H9 (cell line): ENCODE results near the gene TTN. TPM values are rescaled to one million over a fixed set of nuclear protein-coding genes. Genes with fewer than 3 reads are reported as not detected.

Source experiments
- DNase-seq: peaks from one replicate; pipeline ENCODE4 v3.0.0-alpha.2; 2017
- H2AFZ ChIP-seq: one replicate; pipeline ENCODE4 v1.6.1; 2013; ENCODE audit warnings: mild to moderate bottlenecking, low read length, control low read depth, moderate library complexity
- H2AK5ac ChIP-seq: 2 replicates; pipeline ENCODE4 v1.6.1; 2013; ENCODE audit warnings: low read length, control low read depth, mixed read lengths; ENCODE audit not compliant: insufficient read length
- H2BK120ac ChIP-seq: one replicate; pipeline ENCODE4 v1.6.1; 2013; ENCODE audit warnings: low read depth, mild to moderate bottlenecking, low read length, control low read depth, inconsistent platforms; ENCODE audit not compliant: poor library complexity, severe bottlenecking
- H2BK12ac ChIP-seq: 2 replicates; pipeline ENCODE4 v1.6.1; 2013; ENCODE audit warnings: low read length, control low read depth, mixed read lengths, low read depth; ENCODE audit not compliant: insufficient read length
- H2BK15ac ChIP-seq: 2 replicates; pipeline ENCODE4 v1.6.1; 2013; ENCODE audit warnings: low read depth, low read length, control low read depth
- H2BK20ac ChIP-seq: one replicate; pipeline ENCODE4 v1.6.1; 2013; ENCODE audit warnings: low read depth, mild to moderate bottlenecking, low read length, control low read depth, inconsistent platforms; ENCODE audit not compliant: poor library complexity, severe bottlenecking
- H2BK5ac ChIP-seq: 2 replicates; pipeline ENCODE4 v1.6.1; 2013; ENCODE audit warnings: low read length, control low read depth, mixed read lengths; ENCODE audit not compliant: insufficient read length
- H3K14ac ChIP-seq: 2 replicates; pipeline ENCODE4 v1.6.1; 2013; ENCODE audit warnings: low read length, control low read depth; ENCODE audit not compliant: insufficient read depth
- H3K18ac ChIP-seq: 2 replicates; pipeline ENCODE4 v1.6.1; 2013; ENCODE audit warnings: low read depth, mild to moderate bottlenecking, mixed read lengths, low read length, control low read depth; ENCODE audit not compliant: insufficient read length
- H3K23ac ChIP-seq: 2 replicates; pipeline ENCODE4 v1.6.1; 2013; ENCODE audit warnings: low read length, control low read depth, mixed read lengths, low read depth; ENCODE audit not compliant: insufficient read length
- H3K23me2 ChIP-seq: 2 replicates; pipeline ENCODE4 v1.6.1; 2013; ENCODE audit warnings: low read depth, mild to moderate bottlenecking, mixed read lengths, low read length, control low read depth; ENCODE audit not compliant: insufficient read length, poor library complexity, severe bottlenecking
- H3K27ac ChIP-seq: 2 replicates; pipeline ENCODE4 v1.5.1; 2013; ENCODE audit warnings: low read length, control low read depth, mixed read lengths, low read depth; ENCODE audit not compliant: insufficient read length
- H3K27me3 ChIP-seq: 2 replicates; pipeline ENCODE4 v1.6.1; 2013; ENCODE audit warnings: low read length, control low read depth, inconsistent platforms; ENCODE audit not compliant: insufficient read depth
- H3K4ac ChIP-seq: 2 replicates; pipeline ENCODE4 v1.6.1; 2013; ENCODE audit warnings: low read depth, mild to moderate bottlenecking, control low read depth, inconsistent platforms, low read length, moderate library complexity
- H3K4me1 ChIP-seq: 2 replicates; pipeline ENCODE4 v1.6.1; 2013; ENCODE audit warnings: low read length, control low read depth, inconsistent platforms; ENCODE audit not compliant: insufficient read depth
- H3K4me2 ChIP-seq: 2 replicates; pipeline ENCODE4 v1.6.1; 2013; ENCODE audit warnings: low read length, control low read depth, mixed read lengths; ENCODE audit not compliant: insufficient read length, insufficient read depth
- H3K56ac ChIP-seq: 2 replicates; pipeline ENCODE4 v1.6.1; 2013; ENCODE audit warnings: low read depth, mild to moderate bottlenecking, mixed read lengths, low read length, control low read depth; ENCODE audit not compliant: insufficient read length
- H3K79me1 ChIP-seq: 2 replicates; pipeline ENCODE4 v1.6.1; 2013; ENCODE audit warnings: low read depth, mild to moderate bottlenecking, moderate library complexity, low read length, control low read depth, inconsistent platforms; ENCODE audit not compliant: insufficient read depth, poor library complexity, severe bottlenecking
- H3K79me2 ChIP-seq: 2 replicates; pipeline ENCODE4 v1.6.1; 2013; ENCODE audit warnings: low read length, control low read depth, inconsistent platforms; ENCODE audit not compliant: insufficient read depth
- H3K9ac ChIP-seq: 2 replicates; pipeline ENCODE4 v1.6.1; 2013; ENCODE audit warnings: low read length, control low read depth, mixed read lengths; ENCODE audit not compliant: insufficient read length; ENCODE audit errors: extremely low read depth
- H3K9me3 ChIP-seq: one replicate; pipeline ENCODE4 v1.6.1; 2013; ENCODE audit warnings: low read depth, low read length, inconsistent platforms; ENCODE audit not compliant: control insufficient read depth
- H3T11ph ChIP-seq: one replicate; pipeline ENCODE4 v1.6.1; 2013; ENCODE audit warnings: mild to moderate bottlenecking, low read length, control low read depth, inconsistent platforms
- H4K20me1 ChIP-seq: one replicate; pipeline ENCODE4 v1.6.1; 2013; ENCODE audit not compliant: control insufficient read depth, insufficient read length, insufficient read depth
- H4K5ac ChIP-seq: 2 replicates; pipeline ENCODE4 v1.6.1; 2013; ENCODE audit warnings: low read depth, mild to moderate bottlenecking, mixed read lengths, low read length, control low read depth; ENCODE audit not compliant: insufficient read length
- H4K8ac ChIP-seq: replicated peaks from 2 replicates; pipeline ENCODE4 v1.6.1; 2013; ENCODE audit warnings: low read length, control low read depth, mixed read lengths, low read depth; ENCODE audit not compliant: insufficient read length
- H4K91ac ChIP-seq: 2 replicates; pipeline ENCODE4 v1.6.1; 2013; ENCODE audit warnings: low read depth, mild to moderate bottlenecking, moderate library complexity, mixed read lengths, low read length, control low read depth; ENCODE audit not compliant: insufficient read length
- H3K27ac Mint-ChIP-seq, 3 experiments: 2 replicates in 2 of 3; 3 replicates in 1 of 3; pipeline ENCODE4 v1.8.0; 2020 to 2021; ENCODE audit warnings: mixed read lengths in 3 of 3, mild to moderate bottlenecking in 1 of 3, moderate library complexity in 1 of 3
- H3K27me3 Mint-ChIP-seq: 2 replicates; pipeline ENCODE4 v1.8.0; 2021; ENCODE audit warnings: low read depth, mild to moderate bottlenecking, moderate library complexity, mixed read lengths
- H3K36me3 Mint-ChIP-seq, 3 experiments: 2 replicates in 2 of 3; 3 replicates in 1 of 3; pipeline ENCODE4 v1.8.0; 2020 to 2021; ENCODE audit warnings: low read depth in 3 of 3, mixed read lengths in 3 of 3; ENCODE audit not compliant: insufficient read depth in 1 of 3
- H3K4me1 Mint-ChIP-seq, 2 experiments: 2 replicates each; pipeline ENCODE4 v1.8.0; 2020; ENCODE audit warnings: mixed read lengths in 2 of 2
- H3K4me3 Mint-ChIP-seq, 2 experiments: 2 replicates in 1 of 2; 3 replicates in 1 of 2; pipeline ENCODE4 v1.8.0; 2020 to 2021; ENCODE audit warnings: mild to moderate bottlenecking in 2 of 2, mixed read lengths in 2 of 2, moderate library complexity in 1 of 2
- H3K9me3 Mint-ChIP-seq, 2 experiments: 2 replicates in 1 of 2; 3 replicates in 1 of 2; pipeline ENCODE4 v1.8.0; 2020; ENCODE audit warnings: mild to moderate bottlenecking in 2 of 2, mixed read lengths in 2 of 2, moderate library complexity in 1 of 2
- CTCF ChIP-seq: fragments of 200-600 bp; sonication (generic); conservative IDR thresholded peaks from 3 replicates; pipeline ENCODE4 v1.8.0; 2021; ENCODE audit warnings: antibody characterized with exemption, mild to moderate bottlenecking
- WGBS: extraction: QIAGEN DNeasy Blood & Tissue Kit; methylation state at CpG from one replicate; pipeline ENCODE4 v1.1.7; 2013; ENCODE audit warnings: missing lambda C conversion rate, low lambda C conversion rate, mixed read lengths; ENCODE audit not compliant: insufficient read length; ENCODE audit errors: extremely low coverage; 5-methylcytosine and 5-hydroxymethylcytosine counted together
- total RNA-seq: library from RNA; stranded (reverse); gene quantifications from 2 replicates; pipeline ENCODE4 v1.2.1, GENCODE V29; 2021

TTN gene
- total RNA-seq, 1 experiment from 2014 or later = 0.70 TPM

- Histone ChIP-seq H3K56ac (no peak overlapping the region), H2BK120ac (no peak overlapping the region), H3K79me2 (no peaks in the 10 kb centered on the region), H4K91ac (no peak overlapping the region), H3K9me3 (no peaks in the 10 kb centered on the region), H3K23me2 (no peaks in the 10 kb centered on the region), H2BK20ac (no peak overlapping the region), H3K79me1 (no peaks in the 10 kb centered on the region), H3K18ac (no peak overlapping the region), H3K4me1 (no peaks in the 10 kb centered on the region), H3K4ac (no peak overlapping the region), H3T11ph (no peak overlapping the region), H3K23ac (no peak overlapping the region), H2BK12ac (no peak overlapping the region), H3K4me2 (no peak overlapping the region), H2BK15ac (no peak overlapping the region), H3K27ac (no peak overlapping the region), H2AK5ac (no peak overlapping the region), H2AFZ (no peak overlapping the region), H3K9ac (no peak overlapping the region), H4K5ac (no peak overlapping the region), H4K8ac (no peak overlapping the region), H4K20me1 (no peaks in the 10 kb centered on the region), H2BK5ac (no peak overlapping the region), H3K27me3 (no peaks in the 10 kb centered on the region), H3K14ac (no peak overlapping the region)
- Mint-ChIP-seq H3K36me3 (peaks cover 12 to 51% (median 27%) of the 10 kb centered on the region in 3 experiments; a peak in 6 of 7 replicates), H3K4me3 (no peak overlapping the region), H3K27ac (no peak overlapping the region), H3K27me3 (no peaks in the 10 kb centered on the region), H3K9me3 (no peaks in the 10 kb centered on the region), H3K4me1 (no peaks in the 10 kb centered on the region)
- TF ChIP-seq CTCF = no peak
- WGBS = no CpG with 5 or more reads among the region's 4 CpGs
- no peak for DNase-seq
Measured at GRCh38 chr2:178496049-178496448, 311.2 kb downstream of the TTN start.
